ENCODE measurements around the gene PPFIBP2. TPM values are rescaled to one million over a fixed set of nuclear protein-coding genes. Genes with fewer than 3 reads are reported as not detected.
A peak's percentile ranks its signal among the peaks of the same experiment; 100 is the strongest.

PPFIBP2 gene
- total and polyA plus RNA-seq, 2 of the 13 experiments (the other 11 are each of a cell fraction or from before 2014, with no cell fraction given): 15.0 to 52.5 TPM

DNA sequence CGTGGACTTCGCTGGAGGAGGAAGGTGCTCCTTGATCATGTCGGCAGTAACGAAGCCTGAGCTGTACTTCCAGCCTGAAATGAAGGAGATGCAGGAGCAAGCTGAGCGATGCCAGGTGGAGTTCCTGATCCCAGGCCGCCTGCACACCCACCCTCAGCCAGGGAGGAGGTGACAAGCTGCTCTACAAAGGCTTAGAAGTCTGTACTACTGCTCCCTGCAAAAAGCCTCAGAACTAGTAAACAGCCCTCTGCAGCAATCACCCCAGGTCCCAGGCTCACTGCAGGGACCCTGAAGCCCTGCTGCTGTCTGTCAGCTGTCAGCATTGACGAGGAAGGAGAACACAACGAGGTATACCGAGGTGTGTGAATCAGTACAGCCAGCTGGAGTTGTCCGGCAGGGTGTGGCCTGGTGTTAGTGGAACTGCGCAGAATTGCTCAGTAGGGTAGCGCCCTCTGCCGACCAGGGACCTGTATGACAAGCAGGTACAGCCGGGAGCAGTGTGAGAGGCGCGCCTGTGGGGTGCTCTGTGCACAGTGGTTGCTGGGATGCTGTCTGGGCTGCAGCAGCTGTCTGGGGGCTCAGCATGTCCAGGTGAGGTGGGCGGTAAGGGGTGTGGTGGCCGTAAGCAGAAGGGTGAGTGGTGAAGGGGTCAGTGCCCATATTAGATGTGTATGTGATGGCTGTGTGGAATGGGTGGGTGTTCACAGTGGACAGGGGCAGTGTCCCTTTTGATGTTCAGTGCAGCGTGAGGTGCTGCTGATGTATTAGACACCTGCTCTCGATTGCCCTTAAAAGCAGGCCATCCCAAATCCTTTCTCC, 151.9 kb downstream of the PPFIBP2 start (continued):
- TF ChIP-seq, protein P1, sequence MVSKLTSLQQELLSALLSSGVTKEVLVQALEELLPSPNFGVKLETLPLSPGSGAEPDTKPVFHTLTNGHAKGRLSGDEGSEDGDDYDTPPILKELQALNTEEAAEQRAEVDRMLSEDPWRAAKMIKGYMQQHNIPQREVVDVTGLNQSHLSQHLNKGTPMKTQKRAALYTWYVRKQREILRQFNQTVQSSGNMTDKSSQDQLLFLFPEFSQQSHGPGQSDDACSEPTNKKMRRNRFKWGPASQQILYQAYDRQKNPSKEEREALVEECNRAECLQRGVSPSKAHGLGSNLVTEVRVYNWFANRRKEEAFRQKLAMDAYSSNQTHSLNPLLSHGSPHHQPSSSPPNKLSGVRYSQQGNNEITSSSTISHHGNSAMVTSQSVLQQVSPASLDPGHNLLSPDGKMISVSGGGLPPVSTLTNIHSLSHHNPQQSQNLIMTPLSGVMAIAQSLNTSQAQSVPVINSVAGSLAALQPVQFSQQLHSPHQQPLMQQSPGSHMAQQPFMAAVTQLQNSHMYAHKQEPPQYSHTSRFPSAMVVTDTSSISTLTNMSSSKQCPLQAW (CRISPR knock-in tag; IDR thresholded peaks at IDR 0.05): no peak
- TF ChIP-seq ZNF557 (CRISPR knock-in tag; IDR thresholded peaks at IDR 0.05) (no peak), HES4 (CRISPR knock-in tag; IDR thresholded peaks at IDR 0.05; ENCODE audit: borderline replicate concordance) (no peak), MIER2 (CRISPR knock-in tag; IDR thresholded peaks at IDR 0.05) (no peak), ZFP82 (CRISPR knock-in tag; IDR thresholded peaks at IDR 0.05; ENCODE audit: borderline replicate concordance) (no peak), ZNF460 (CRISPR knock-in tag; IDR thresholded peaks at IDR 0.05; ENCODE audit: borderline replicate concordance) (no peak), TBX3 (IDR thresholded peaks at IDR 0.05; ENCODE audit: borderline replicate concordance) (no peak), KLF6 (CRISPR knock-in tag; IDR thresholded peaks at IDR 0.05) (no peak), ZNF75D (CRISPR knock-in tag; IDR thresholded peaks at IDR 0.05; ENCODE audit: borderline replicate concordance) (no peak), FOSL2 (CRISPR knock-in tag; IDR thresholded peaks at IDR 0.05) (peak; percentile 46; the same call in 1 of the 2 replicates), ZNF776 (CRISPR knock-in tag; IDR thresholded peaks at IDR 0.05) (no peak)
- TF ChIP-seq, protein P2, sequence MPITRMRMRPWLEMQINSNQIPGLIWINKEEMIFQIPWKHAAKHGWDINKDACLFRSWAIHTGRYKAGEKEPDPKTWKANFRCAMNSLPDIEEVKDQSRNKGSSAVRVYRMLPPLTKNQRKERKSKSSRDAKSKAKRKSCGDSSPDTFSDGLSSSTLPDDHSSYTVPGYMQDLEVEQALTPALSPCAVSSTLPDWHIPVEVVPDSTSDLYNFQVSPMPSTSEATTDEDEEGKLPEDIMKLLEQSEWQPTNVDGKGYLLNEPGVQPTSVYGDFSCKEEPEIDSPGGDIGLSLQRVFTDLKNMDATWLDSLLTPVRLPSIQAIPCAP (CRISPR knock-in tag; IDR thresholded peaks at IDR 0.05; ENCODE audit: low read depth): no peak
- TF ChIP-seq, protein P3, sequence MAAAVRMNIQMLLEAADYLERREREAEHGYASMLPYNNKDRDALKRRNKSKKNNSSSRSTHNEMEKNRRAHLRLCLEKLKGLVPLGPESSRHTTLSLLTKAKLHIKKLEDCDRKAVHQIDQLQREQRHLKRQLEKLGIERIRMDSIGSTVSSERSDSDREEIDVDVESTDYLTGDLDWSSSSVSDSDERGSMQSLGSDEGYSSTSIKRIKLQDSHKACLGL (CRISPR knock-in tag; IDR thresholded peaks at IDR 0.05): no peak
- TF ChIP-seq, protein P4, sequence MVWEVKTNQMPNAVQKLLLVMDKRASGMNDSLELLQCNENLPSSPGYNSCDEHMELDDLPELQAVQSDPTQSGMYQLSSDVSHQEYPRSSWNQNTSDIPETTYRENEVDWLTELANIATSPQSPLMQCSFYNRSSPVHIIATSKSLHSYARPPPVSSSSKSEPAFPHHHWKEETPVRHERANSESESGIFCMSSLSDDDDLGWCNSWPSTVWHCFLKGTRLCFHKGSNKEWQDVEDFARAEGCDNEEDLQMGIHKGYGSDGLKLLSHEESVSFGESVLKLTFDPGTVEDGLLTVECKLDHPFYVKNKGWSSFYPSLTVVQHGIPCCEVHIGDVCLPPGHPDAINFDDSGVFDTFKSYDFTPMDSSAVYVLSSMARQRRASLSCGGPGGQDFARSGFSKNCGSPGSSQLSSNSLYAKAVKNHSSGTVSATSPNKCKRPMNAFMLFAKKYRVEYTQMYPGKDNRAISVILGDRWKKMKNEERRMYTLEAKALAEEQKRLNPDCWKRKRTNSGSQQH (CRISPR knock-in tag; IDR thresholded peaks at IDR 0.05; ENCODE audit: low read depth): peak; percentile 41; the same call in 1 of the 2 replicates
- TF ChIP-seq, protein P5, sequence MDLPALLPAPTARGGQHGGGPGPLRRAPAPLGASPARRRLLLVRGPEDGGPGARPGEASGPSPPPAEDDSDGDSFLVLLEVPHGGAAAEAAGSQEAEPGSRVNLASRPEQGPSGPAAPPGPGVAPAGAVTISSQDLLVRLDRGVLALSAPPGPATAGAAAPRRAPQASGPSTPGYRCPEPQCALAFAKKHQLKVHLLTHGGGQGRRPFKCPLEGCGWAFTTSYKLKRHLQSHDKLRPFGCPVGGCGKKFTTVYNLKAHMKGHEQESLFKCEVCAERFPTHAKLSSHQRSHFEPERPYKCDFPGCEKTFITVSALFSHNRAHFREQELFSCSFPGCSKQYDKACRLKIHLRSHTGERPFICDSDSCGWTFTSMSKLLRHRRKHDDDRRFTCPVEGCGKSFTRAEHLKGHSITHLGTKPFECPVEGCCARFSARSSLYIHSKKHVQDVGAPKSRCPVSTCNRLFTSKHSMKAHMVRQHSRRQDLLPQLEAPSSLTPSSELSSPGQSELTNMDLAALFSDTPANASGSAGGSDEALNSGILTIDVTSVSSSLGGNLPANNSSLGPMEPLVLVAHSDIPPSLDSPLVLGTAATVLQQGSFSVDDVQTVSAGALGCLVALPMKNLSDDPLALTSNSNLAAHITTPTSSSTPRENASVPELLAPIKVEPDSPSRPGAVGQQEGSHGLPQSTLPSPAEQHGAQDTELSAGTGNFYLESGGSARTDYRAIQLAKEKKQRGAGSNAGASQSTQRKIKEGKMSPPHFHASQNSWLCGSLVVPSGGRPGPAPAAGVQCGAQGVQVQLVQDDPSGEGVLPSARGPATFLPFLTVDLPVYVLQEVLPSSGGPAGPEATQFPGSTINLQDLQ (CRISPR knock-in tag; IDR thresholded peaks at IDR 0.05): no peak
- TF ChIP-seq, protein P6, sequence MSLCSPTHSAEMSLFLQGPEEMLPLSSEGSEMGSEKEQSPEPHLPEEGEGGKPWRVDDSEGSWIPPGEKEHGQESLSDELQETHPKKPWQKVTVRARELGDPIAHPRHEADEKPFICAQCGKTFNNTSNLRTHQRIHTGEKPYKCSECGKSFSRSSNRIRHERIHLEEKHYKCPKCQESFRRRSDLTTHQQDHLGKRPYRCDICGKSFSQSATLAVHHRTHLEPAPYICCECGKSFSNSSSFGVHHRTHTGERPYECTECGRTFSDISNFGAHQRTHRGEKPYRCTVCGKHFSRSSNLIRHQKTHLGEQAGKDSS (CRISPR knock-in tag; IDR thresholded peaks at IDR 0.05; ENCODE audit: borderline replicate concordance, low read depth): no peak
- TF ChIP-seq, protein P7, sequence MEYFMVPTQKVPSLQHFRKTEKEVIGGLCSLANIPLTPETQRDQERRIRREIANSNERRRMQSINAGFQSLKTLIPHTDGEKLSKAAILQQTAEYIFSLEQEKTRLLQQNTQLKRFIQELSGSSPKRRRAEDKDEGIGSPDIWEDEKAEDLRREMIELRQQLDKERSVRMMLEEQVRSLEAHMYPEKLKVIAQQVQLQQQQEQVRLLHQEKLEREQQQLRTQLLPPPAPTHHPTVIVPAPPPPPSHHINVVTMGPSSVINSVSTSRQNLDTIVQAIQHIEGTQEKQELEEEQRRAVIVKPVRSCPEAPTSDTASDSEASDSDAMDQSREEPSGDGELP (IDR thresholded peaks at IDR 0.05; ENCODE audit: borderline replicate concordance, low read depth): peak; percentile 79; the same call in 1 of the 2 replicates
- TF ChIP-seq, protein P8, sequence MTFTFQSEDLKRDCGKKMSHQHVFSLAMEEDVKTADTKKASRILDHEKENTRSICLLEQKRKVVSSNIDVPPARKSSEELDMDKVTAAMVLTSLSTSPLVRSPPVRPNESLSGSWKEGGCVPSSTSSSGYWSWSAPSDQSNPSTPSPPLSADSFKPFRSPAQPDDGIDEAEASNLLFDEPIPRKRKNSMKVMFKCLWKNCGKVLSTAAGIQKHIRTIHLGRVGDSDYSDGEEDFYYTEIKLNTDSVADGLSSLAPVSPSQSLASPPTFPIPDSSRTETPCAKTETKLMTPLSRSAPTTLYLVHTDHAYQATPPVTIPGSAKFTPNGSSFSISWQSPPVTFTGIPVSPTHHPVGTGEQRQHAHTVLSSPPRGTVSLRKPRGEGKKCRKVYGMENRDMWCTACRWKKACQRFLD (CRISPR knock-in tag; IDR thresholded peaks at IDR 0.05; ENCODE audit: borderline replicate concordance): no peak
